Neural progenitor cell (in vitro differentiated cells): ENCODE measurements around the gene PGAM5. TPM values are rescaled to one million over a fixed set of nuclear protein-coding genes. Genes with fewer than 3 reads are reported as not detected.
"Not testable (repeated sequence)": the region's sequence is repeated elsewhere in the genome, so short reads cannot be mapped to it uniquely, and the experiment has no call there.

Experiments
- DNase-seq: peaks from one replicate; pipeline ENCODE4 v3.0.0-alpha.2; 2016; ENCODE audit warnings: low spot score
- H2AFZ ChIP-seq: fragments of 200-600 bp; sonication (generic); replicated peaks from 2 replicates; pipeline ENCODE4 v1.6.1; 2016; ENCODE audit warnings: antibody characterized with exemption
- H3F3A ChIP-seq: fragments of 200-600 bp; sonication (generic); 2 replicates; pipeline ENCODE4 v1.6.1; 2016; ENCODE audit warnings: antibody characterized with exemption, low read depth
- H3K27ac ChIP-seq: fragments of 200-600 bp; sonication (generic); 2 replicates; pipeline ENCODE4 v1.5.1; 2016; ENCODE audit warnings: mild to moderate bottlenecking
- H3K27me3 ChIP-seq: fragments of 200-600 bp; sonication (generic); 2 replicates; pipeline ENCODE4 v1.6.1; 2016; ENCODE audit warnings: mild to moderate bottlenecking, moderate library complexity
- H3K36me3 ChIP-seq: fragments of 200-600 bp; sonication (generic); 2 replicates; pipeline ENCODE4 v1.5.1; 2016
- H3K4me1 ChIP-seq: fragments of 200-600 bp; sonication (generic); 2 replicates; pipeline ENCODE4 v1.6.1; 2016; ENCODE audit warnings: mixed run types
- H3K4me2 ChIP-seq: fragments of 200-600 bp; sonication (generic); 2 replicates; pipeline ENCODE4 v1.6.1; 2016
- H3K4me3 ChIP-seq: fragments of 200-600 bp; sonication (generic); 2 replicates; pipeline ENCODE4 v1.5.1; 2016
- H3K79me2 ChIP-seq: fragments of 200-600 bp; sonication (generic); 2 replicates; pipeline ENCODE4 v1.6.1; 2016; ENCODE audit warnings: low read depth
- H3K9ac ChIP-seq: fragments of 200-600 bp; sonication (generic); 2 replicates; pipeline ENCODE4 v1.6.1; 2016
- H3K9me3 ChIP-seq: fragments of 200-600 bp; sonication (generic); 2 replicates; pipeline ENCODE4 v1.5.1; 2016; ENCODE audit warnings: low read depth
- H4K20me1 ChIP-seq: fragments of 200-600 bp; sonication (generic); 2 replicates; pipeline ENCODE4 v1.6.1; 2016; ENCODE audit warnings: low read depth
- H3K27ac Mint-ChIP-seq: 3 replicates; pipeline ENCODE4 v1.8.0; 2021; ENCODE audit warnings: mixed read lengths
- H3K27me3 Mint-ChIP-seq: 2 replicates; pipeline ENCODE4 v1.8.0; 2022; ENCODE audit warnings: low read depth, mild to moderate bottlenecking, inconsistent platforms, moderate library complexity, mixed read lengths; ENCODE audit not compliant: insufficient read depth
- H3K36me3 Mint-ChIP-seq: 3 replicates; pipeline ENCODE4 v1.8.0; 2021; ENCODE audit warnings: mixed read lengths
- H3K4me1 Mint-ChIP-seq: 3 replicates; pipeline ENCODE4 v1.8.0; 2021; ENCODE audit warnings: mixed read lengths
- H3K4me3 Mint-ChIP-seq: 3 replicates; pipeline ENCODE4 v1.8.0; 2021; ENCODE audit warnings: mild to moderate bottlenecking, moderate library complexity, mixed read lengths
- H3K9me3 Mint-ChIP-seq: 3 replicates; pipeline ENCODE4 v1.8.0; 2020; ENCODE audit warnings: mixed read lengths
- EZH2 ChIP-seq: fragments of 200-600 bp; sonication (generic); IDR thresholded peaks from 2 replicates; pipeline ENCODE4 v1.6.1; 2017; ENCODE audit warnings: antibody characterized with exemption, mild to moderate bottlenecking, moderate library complexity
- EZH2phosphoT487 ChIP-seq: fragments of 200-600 bp; sonication (generic); IDR thresholded peaks from 2 replicates; pipeline ENCODE4 v1.6.1; 2017; ENCODE audit warnings: antibody characterized with exemption
- total RNA-seq: library from RNA; depleted of rRNA; stranded (reverse); fragments of >200 nt; gene quantifications from 2 replicates; pipeline ENCODE4 v1.2.3, GENCODE V29; 2015; ENCODE audit warnings: low replicate concordance
- TF ChIP-seq, protein P1 (sequence below): fragments of 200-600 bp; sonication (generic); IDR thresholded peaks from 2 replicates; pipeline ENCODE4 v1.5.1; 2017; ENCODE audit warnings: antibody characterized with exemption, mild to moderate bottlenecking

Gene PGAM5
- total RNA-seq, 1 donor from 2014 or later: 41.3 TPM

DNA sequence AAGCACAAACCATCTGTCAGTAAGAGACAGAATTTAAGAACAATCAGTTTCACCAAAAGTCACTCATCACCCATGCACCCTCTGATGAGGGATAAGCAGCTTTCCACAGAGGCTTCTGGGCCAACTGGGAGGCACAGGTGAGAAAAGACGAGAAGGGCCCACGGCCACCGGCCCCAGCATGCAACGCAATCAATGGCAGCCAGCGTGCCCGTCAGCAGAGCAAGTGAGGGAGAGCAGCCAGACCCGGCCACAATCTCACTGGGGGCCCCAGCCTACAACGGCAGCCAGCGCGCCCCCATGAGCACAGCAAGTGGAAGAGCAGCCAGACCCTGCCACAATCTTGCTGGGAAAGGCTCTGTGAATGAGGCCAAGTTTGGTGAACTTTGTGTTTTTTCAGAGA lies 37.7 kb downstream of the PGAM5 start:
- H3K4me3 Mint-ChIP-seq: no peak overlapping the region
- Histone ChIP-seq H3K27me3 (no peaks in the 10 kb centered on the region), H3K9ac (no peak overlapping the region), H3K9me3 (no peaks in the 10 kb centered on the region), H3F3A (no peaks in the 10 kb centered on the region), H3K36me3 (peaks cover 2% of the 10 kb centered on the region), H4K20me1 (peaks cover 15% of the 10 kb centered on the region), H3K27ac (no peak overlapping the region), H3K79me2 (peaks cover 47% of the 10 kb centered on the region), H2AFZ (no peak overlapping the region), H3K4me1 (no peaks in the 10 kb centered on the region), H3K4me2 (no peak overlapping the region), H3K4me3 (no peak overlapping the region)
- peaks cover 42% of the 10 kb centered on the region for H3K36me3 Mint-ChIP-seq
- no peak for DNase-seq
- no peaks in the 10 kb centered on the region for H3K9me3 Mint-ChIP-seq
- no peaks in the 10 kb centered on the region for H3K4me1 Mint-ChIP-seq
- no peak for TF ChIP-seq EZH2phosphoT487
- TF ChIP-seq, protein P1, sequence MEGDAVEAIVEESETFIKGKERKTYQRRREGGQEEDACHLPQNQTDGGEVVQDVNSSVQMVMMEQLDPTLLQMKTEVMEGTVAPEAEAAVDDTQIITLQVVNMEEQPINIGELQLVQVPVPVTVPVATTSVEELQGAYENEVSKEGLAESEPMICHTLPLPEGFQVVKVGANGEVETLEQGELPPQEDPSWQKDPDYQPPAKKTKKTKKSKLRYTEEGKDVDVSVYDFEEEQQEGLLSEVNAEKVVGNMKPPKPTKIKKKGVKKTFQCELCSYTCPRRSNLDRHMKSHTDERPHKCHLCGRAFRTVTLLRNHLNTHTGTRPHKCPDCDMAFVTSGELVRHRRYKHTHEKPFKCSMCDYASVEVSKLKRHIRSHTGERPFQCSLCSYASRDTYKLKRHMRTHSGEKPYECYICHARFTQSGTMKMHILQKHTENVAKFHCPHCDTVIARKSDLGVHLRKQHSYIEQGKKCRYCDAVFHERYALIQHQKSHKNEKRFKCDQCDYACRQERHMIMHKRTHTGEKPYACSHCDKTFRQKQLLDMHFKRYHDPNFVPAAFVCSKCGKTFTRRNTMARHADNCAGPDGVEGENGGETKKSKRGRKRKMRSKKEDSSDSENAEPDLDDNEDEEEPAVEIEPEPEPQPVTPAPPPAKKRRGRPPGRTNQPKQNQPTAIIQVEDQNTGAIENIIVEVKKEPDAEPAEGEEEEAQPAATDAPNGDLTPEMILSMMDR: no peak
- no peak for TF ChIP-seq EZH2
- peaks cover 2% of the 10 kb centered on the region for H3K27me3 Mint-ChIP-seq
- H3K27ac Mint-ChIP-seq: no peak overlapping the region

- peaks cover 41% of the 10 kb centered on the region for H4K20me1 ChIP-seq
- not testable (repeated sequence) for DNase-seq, H3K27me3 Mint-ChIP-seq
These were observed 43.0 kb downstream of the PGAM5 start for GRCh38 chr12:132753670-132754069.

GRCh38 chr12:132754160-132754932 lies 43.7 kb downstream of the PGAM5 start:
- Histone ChIP-seq H4K20me1 (peaks cover 41% of the 10 kb centered on the region), H3K4me3 (no peak overlapping the region), H3F3A (peaks cover 8% of the 10 kb centered on the region), H3K9me3 (no peaks in the 10 kb centered on the region), H3K79me2 (peaks cover 89% of the 10 kb centered on the region), H3K9ac (no peak overlapping the region), H3K36me3 (peaks cover 8% of the 10 kb centered on the region), H3K4me1 (no peaks in the 10 kb centered on the region), H3K27ac (no peak overlapping the region), H2AFZ (no peak overlapping the region), H3K4me2 (no peak overlapping the region), H3K27me3 (no peaks in the 10 kb centered on the region)
- H3K9me3 Mint-ChIP-seq: no peaks in the 10 kb centered on the region
- TF ChIP-seq EZH2 (no peak), EZH2phosphoT487 (no peak)
- TF ChIP-seq, protein P1: no peak
- H3K27me3 Mint-ChIP-seq: no peaks in the 10 kb centered on the region
- peaks cover 16% of the 10 kb centered on the region for H3K36me3 Mint-ChIP-seq
- H3K4me3 Mint-ChIP-seq: no peak overlapping the region
- no peak for DNase-seq
- H3K4me1 Mint-ChIP-seq: no peaks in the 10 kb centered on the region
- no peak overlapping the region for H3K27ac Mint-ChIP-seq

More at GRCh38 chr12:132753670-132754069, 43.0 kb downstream of the PGAM5 start:
- not testable (repeated sequence) for H3F3A ChIP-seq, H3K4me1 Mint-ChIP-seq, H3K36me3 ChIP-seq, H3K4me2 ChIP-seq, H3K27ac ChIP-seq, H3K9me3 ChIP-seq, H3K4me1 ChIP-seq, H3K9me3 Mint-ChIP-seq, H3K4me3 ChIP-seq, H3K27ac Mint-ChIP-seq, H3K27me3 ChIP-seq, H3K9ac ChIP-seq, H2AFZ ChIP-seq, H3K4me3 Mint-ChIP-seq
- peaks cover 16% of the 10 kb centered on the region for H3K36me3 Mint-ChIP-seq
- H3K79me2 ChIP-seq: peaks cover 83% of the 10 kb centered on the region

- peaks cover 21% of the 10 kb centered on the region for H3K36me3 Mint-ChIP-seq
- H4K20me1 ChIP-seq: peaks cover 44% of the 10 kb centered on the region
- H3K27ac Mint-ChIP-seq, H3K27me3 ChIP-seq, H3K9me3 Mint-ChIP-seq, H3K4me2 ChIP-seq, H3K4me1 ChIP-seq, H3K4me3 ChIP-seq, H3K9me3 ChIP-seq, H3K27ac ChIP-seq, H2AFZ ChIP-seq, H3K27me3 Mint-ChIP-seq, H3K4me3 Mint-ChIP-seq, H3K36me3 ChIP-seq, DNase-seq, H3K9ac ChIP-seq: not testable (repeated sequence)
- peaks cover 12% of the 10 kb centered on the region for H3K4me1 Mint-ChIP-seq
- peaks cover 25% of the 10 kb centered on the region for H3F3A ChIP-seq
- peaks cover 87% of the 10 kb centered on the region for H3K79me2 ChIP-seq
These were observed 48.2 kb downstream of the PGAM5 start for GRCh38 chr12:132758825-132759224.
